Measurements from ENCODE around the gene TMCC1.

Gene TMCC1

DNA sequence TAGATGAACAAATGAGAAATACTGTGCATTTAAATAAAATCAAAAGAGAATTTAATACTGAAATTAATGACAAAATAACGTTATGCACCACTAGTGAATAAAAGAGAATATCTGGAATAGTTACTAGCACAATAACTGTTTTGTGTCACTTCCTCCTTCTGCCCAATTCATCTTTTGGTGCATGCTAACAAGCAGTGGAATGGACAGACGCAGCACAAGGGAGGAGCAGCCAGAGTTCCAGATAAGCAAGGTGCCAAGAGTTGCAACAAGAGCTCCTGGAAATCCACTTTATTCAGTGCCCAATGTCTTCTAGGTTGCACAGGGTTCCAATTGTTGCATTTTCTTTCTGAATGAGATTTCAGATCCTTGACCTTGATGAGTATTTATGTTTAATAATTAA, 220.5 kb downstream of the TMCC1 start:
- peak overlapping the region; percentile 20; the same call in 1 of the 2 replicates for H3K27ac ChIP-seq
- TF ChIP-seq CTCF (IDR thresholded peaks at IDR 0.05): no peak
- TF ChIP-seq ZFX (IDR thresholded peaks at IDR 0.05; ENCODE audit: borderline replicate concordance): no peak

GRCh38 chr3:129672412-129672811, 221.1 kb downstream of the TMCC1 start:
- no peak overlapping the region for H3K27ac ChIP-seq
- TF ChIP-seq ZFX (IDR thresholded peaks at IDR 0.05; ENCODE audit: borderline replicate concordance): no peak
- no peak for TF ChIP-seq CTCF (IDR thresholded peaks at IDR 0.05)

DNA sequence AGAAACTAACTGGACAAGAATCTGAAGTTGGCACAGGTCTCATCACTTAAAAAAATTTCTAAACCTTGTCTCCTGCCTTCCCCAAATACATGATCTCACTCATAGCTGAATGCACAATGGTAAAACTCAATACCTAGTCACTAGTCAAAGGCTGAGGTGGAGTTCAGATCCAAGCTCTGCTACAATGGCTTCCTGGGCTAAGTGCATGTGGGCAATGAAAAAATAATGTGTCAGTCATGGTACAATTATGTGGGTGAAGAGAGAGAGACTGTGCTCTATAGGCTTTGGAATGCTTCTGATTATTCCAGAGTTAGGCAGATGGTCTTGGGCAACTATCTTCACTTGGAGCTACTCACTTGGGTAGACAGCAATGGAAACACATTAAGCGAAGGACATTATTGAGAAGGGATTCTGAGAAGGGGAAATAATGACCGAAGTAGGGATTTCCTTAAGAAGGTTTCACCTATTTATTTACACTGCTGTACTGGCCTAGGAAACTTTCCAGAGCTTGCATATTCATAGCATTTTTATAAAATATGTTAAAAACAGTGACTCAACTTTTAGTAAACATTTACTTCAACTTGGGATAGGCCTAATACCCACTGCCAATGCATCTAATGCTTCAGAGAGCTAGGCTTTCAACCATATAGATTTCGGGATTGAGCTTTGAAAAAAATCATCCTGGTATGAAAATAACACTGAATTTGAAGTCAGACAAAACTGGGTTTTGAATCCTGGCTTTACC, 228.3 kb downstream of the TMCC1 start:
- TF ChIP-seq ZFX (IDR thresholded peaks at IDR 0.05; ENCODE audit: borderline replicate concordance) (no peak), CTCF (IDR thresholded peaks at IDR 0.05) (no peak)
- no peak overlapping the region for H3K27ac ChIP-seq

DNA sequence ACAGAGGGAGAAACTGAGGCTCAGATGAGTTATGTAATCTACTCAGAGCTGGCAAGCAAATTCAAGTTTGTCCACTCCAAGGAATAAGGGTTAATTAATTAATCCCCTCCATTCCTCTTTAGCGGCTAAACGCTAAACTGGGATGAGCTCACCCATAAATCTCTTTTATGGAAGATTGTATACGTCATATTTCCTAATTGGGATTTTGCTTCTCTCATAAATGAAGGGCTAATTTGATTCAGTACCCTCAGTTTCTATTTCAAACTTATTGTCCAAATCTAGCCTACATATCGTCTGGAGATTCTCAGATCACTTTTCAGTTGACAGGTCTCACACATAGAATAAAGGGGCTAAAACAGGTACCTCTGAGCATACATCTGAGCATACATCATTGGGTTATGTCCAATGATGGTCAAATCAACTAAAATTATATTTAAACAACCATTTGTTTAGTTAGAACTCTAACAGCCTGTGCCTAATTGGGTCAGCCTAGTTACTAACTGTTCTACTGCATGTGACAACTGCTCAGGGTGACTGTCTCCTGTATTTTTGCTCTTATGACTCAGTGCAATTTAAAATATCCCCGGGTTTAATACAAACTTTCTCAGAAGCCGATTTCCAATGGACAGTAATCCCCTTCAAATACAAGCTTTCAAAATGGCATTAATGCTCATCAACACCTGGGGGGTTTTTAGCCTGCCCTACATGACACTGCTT, 229.4 kb downstream of the TMCC1 start:
- peak overlapping the region; percentile 67 for H3K27ac ChIP-seq
- no peak for TF ChIP-seq CTCF (IDR thresholded peaks at IDR 0.05)
- TF ChIP-seq ZFX (IDR thresholded peaks at IDR 0.05; ENCODE audit: borderline replicate concordance): no peak

- H3K27ac ChIP-seq: peak overlapping the region; percentile 67
Observed at GRCh38 chr3:129663045-129663446, 230.5 kb downstream of the TMCC1 start.

DNA sequence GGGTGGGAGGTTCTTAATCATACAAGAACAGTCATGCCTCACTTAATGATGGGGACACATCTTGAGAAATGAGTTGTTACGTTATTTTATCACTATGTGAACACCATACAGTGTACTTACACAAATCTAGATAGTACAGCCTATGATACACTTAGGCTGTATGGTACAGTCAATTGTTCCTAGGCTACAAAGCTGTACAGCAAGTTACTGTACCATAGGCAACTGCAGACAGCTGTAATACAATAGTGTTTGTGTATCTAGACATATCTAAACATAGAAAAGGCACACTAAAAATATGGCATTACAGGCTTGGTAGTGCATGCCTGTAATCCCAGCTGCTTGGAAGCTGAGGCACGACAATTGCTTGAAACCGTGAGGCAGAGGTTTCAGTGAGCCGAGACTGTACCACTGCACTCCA, 231.3 kb downstream of the TMCC1 start:
- H3K27ac ChIP-seq: peak overlapping the region; percentile 67
- TF ChIP-seq ZFX (IDR thresholded peaks at IDR 0.05; ENCODE audit: borderline replicate concordance) (no peak), CTCF (IDR thresholded peaks at IDR 0.05) (no peak)

More at GRCh38 chr3:129663045-129663446, 230.5 kb downstream of the TMCC1 start:
- TF ChIP-seq ZFX (IDR thresholded peaks at IDR 0.05; ENCODE audit: borderline replicate concordance): no peak
- no peak for TF ChIP-seq CTCF (IDR thresholded peaks at IDR 0.05)

DNA sequence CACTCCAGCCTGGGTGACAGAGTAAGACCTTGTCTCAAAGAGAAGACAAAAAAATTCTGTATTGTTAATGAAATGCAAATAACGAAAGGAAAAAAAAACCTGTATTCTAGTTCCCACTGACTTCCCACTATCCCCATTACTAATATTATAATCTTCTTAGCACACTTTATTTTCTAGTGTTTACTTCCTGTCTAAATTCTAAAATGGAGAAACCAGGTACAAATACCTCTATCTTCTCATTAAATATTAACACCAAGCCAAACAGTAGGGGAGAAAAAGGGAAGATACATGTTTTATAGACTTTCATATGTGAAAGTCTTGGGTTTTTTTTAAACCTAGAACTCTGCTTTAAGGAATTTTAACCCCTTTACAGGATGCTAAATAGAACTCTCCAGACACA, 231.7 kb downstream of the TMCC1 start:
- no peak overlapping the region for H3K27ac ChIP-seq
- TF ChIP-seq ZFX (IDR thresholded peaks at IDR 0.05; ENCODE audit: borderline replicate concordance) (no peak), CTCF (IDR thresholded peaks at IDR 0.05) (no peak)

All from 22Rv1 (cell line).